GM23338 (cell line): Measurements from ENCODE around the gene TBC1D9. TPM values are rescaled to one million over a fixed set of nuclear protein-coding genes. Genes with fewer than 3 reads are reported as not detected.

Source experiments
- ATAC-seq: fragments of 200-7000 bp; cut with Tn5 transposase; 3 replicates; pipeline ENCODE4 v1.9.1; 2020
- DNase-seq: peaks from one replicate; pipeline ENCODE4 v3.0.0-alpha.2; 2015; ENCODE audit warnings: low spot score
- H2AFZ ChIP-seq: fragments of 200-600 bp; sonication (generic); 2 replicates; pipeline ENCODE4 v1.8.0; 2016; ENCODE audit warnings: antibody characterized with exemption, mild to moderate bottlenecking, moderate library complexity
- H3F3A ChIP-seq: fragments of 200-600 bp; sonication (generic); replicated peaks from 2 replicates; pipeline ENCODE4 v1.8.0; 2017; ENCODE audit warnings: antibody characterized with exemption, mixed run types, low read depth
- H3K27ac ChIP-seq: fragments of 200-600 bp; sonication (generic); 2 replicates; pipeline ENCODE4 v1.6.1; 2016; ENCODE audit warnings: low read depth
- H3K27me3 ChIP-seq: fragments of 200-600 bp; sonication (generic); 2 replicates; pipeline ENCODE4 v1.8.0; 2016; ENCODE audit warnings: mild to moderate bottlenecking, mixed run types, moderate library complexity; ENCODE audit not compliant: insufficient read depth
- H3K36me3 ChIP-seq: fragments of 200-600 bp; sonication (generic); 2 replicates; pipeline ENCODE4 v1.8.0; 2016; ENCODE audit warnings: mild to moderate bottlenecking; ENCODE audit not compliant: insufficient read depth
- H3K4me1 ChIP-seq: fragments of 200-600 bp; sonication (generic); 2 replicates; pipeline ENCODE4 v1.8.0; 2016; ENCODE audit warnings: mild to moderate bottlenecking, moderate library complexity; ENCODE audit not compliant: insufficient read depth
- H3K4me2 ChIP-seq: fragments of 200-600 bp; sonication (generic); 2 replicates; pipeline ENCODE4 v1.7.1; 2017; ENCODE audit warnings: mixed run types
- H3K4me3 ChIP-seq: fragments of 200-600 bp; sonication (generic); 2 replicates; pipeline ENCODE4 v1.6.1; 2016; ENCODE audit warnings: mixed run types
- H3K79me2 ChIP-seq: fragments of 200-600 bp; sonication (generic); replicated peaks from 2 replicates; pipeline ENCODE4 v1.8.0; 2017; ENCODE audit warnings: mild to moderate bottlenecking; ENCODE audit not compliant: insufficient read depth
- H3K9me2 ChIP-seq: fragments of 200-600 bp; sonication (generic); 2 replicates; pipeline ENCODE4 v1.8.0; 2017; ENCODE audit not compliant: insufficient read depth
- H4K20me1 ChIP-seq: fragments of 200-600 bp; sonication (generic); replicated peaks from 2 replicates; pipeline ENCODE4 v1.8.0; 2017; ENCODE audit warnings: mild to moderate bottlenecking; ENCODE audit not compliant: insufficient read depth
- H3K27ac Mint-ChIP-seq: 2 replicates; pipeline ENCODE4 v1.8.0; 2020; ENCODE audit warnings: inconsistent platforms, mild to moderate bottlenecking, moderate library complexity, mixed read lengths
- H3K27me3 Mint-ChIP-seq: 3 replicates; pipeline ENCODE4 v1.8.0; 2022; ENCODE audit warnings: low read depth, mild to moderate bottlenecking, moderate library complexity, mixed read lengths, inconsistent platforms; ENCODE audit not compliant: insufficient read depth, poor library complexity
- H3K36me3 Mint-ChIP-seq: 3 replicates; pipeline ENCODE4 v1.8.0; 2021; ENCODE audit warnings: low read depth, mild to moderate bottlenecking, inconsistent platforms, moderate library complexity, mixed read lengths
- H3K4me1 Mint-ChIP-seq: 3 replicates; pipeline ENCODE4 v1.8.0; 2020; ENCODE audit warnings: mild to moderate bottlenecking, inconsistent platforms, mixed read lengths
- H3K4me3 Mint-ChIP-seq: 3 replicates; pipeline ENCODE4 v1.8.0; 2021; ENCODE audit warnings: moderate library complexity, mild to moderate bottlenecking, inconsistent platforms, mixed read lengths
- H3K9me3 Mint-ChIP-seq: 3 replicates; pipeline ENCODE4 v1.8.0; 2020; ENCODE audit warnings: moderate library complexity, mild to moderate bottlenecking, inconsistent platforms, mixed read lengths
- CREB1 ChIP-seq: fragments of 250-450 bp; sonication (Bioruptor Pico); IDR thresholded peaks from 2 replicates; pipeline ENCODE4 v1.5.0; 2020; ENCODE audit warnings: low read depth, mild to moderate bottlenecking, moderate library complexity
- CTCF ChIP-seq, 2 experiments: fragments of 200-600 bp in 1 of 2; sonication (generic) in 1 of 2; conservative IDR thresholded peaks; 2 replicates each; pipeline versions ENCODE4 v1.5.1 to v1.6.1; 2016 to 2017; ENCODE audit warnings: antibody characterized with exemption in 2 of 2, low read depth in 2 of 2, mild to moderate bottlenecking in 2 of 2, moderate library complexity in 1 of 2
- ETS1 ChIP-seq: IDR thresholded peaks from 2 replicates; pipeline ENCODE4 v1.6.1; 2016; ENCODE audit warnings: antibody characterized with exemption
- EZH2 ChIP-seq: fragments of 200-600 bp; sonication (generic); IDR thresholded peaks from one replicate; pipeline ENCODE4 v1.8.0; 2017; ENCODE audit warnings: antibody characterized with exemption, mild to moderate bottlenecking, low read depth; ENCODE audit not compliant: unreplicated experiment
- EZH2phosphoT487 ChIP-seq: fragments of 200-600 bp; sonication (generic); IDR thresholded peaks from one replicate; pipeline ENCODE4 v1.8.1; 2018; ENCODE audit warnings: antibody characterized with exemption; ENCODE audit not compliant: unreplicated experiment
- JUNB ChIP-seq: IDR thresholded peaks from one replicate; pipeline ENCODE4 v1.6.1; 2016; ENCODE audit warnings: antibody characterized with exemption; ENCODE audit not compliant: unreplicated experiment
- NANOG ChIP-seq: IDR thresholded peaks from 2 replicates; pipeline ENCODE4 v1.6.1; 2016; ENCODE audit warnings: antibody characterized with exemption, borderline replicate concordance
- POLR2AphosphoS5 ChIP-seq: IDR thresholded peaks from 2 replicates; pipeline ENCODE4 v1.6.1; 2016; ENCODE audit warnings: antibody characterized with exemption, low read depth
- STAT1 ChIP-seq: IDR thresholded peaks from one replicate; pipeline ENCODE4 v1.6.1; 2016; ENCODE audit warnings: antibody characterized with exemption; ENCODE audit not compliant: unreplicated experiment
- ZNF114 ChIP-seq: fragments of 250-450 bp; sonication (Bioruptor Pico); IDR thresholded peaks from 2 replicates; pipeline ENCODE4 v1.5.0; 2020; ENCODE audit warnings: mild to moderate bottlenecking, moderate library complexity
- ZNF331 ChIP-seq: fragments of 250-450 bp; sonication (Bioruptor Pico); IDR thresholded peaks from 2 replicates; pipeline ENCODE4 v1.5.0; 2020; ENCODE audit warnings: low read depth, mild to moderate bottlenecking, moderate library complexity
- polyA plus RNA-seq: library from polyadenylated mRNA; unstranded; fragments of >200 nt; fragmentation: Nextera tagmentation; extraction: Ambion mirVana; gene quantifications from 2 replicates; pipeline ENCODE4 v1.2.1, GENCODE V29; 2016
- total RNA-seq: library from RNA; depleted of rRNA; stranded (reverse); fragments of >200 nt; shearing (Covaris generic); gene quantifications from 2 replicates; pipeline ENCODE4 v1.2.3, GENCODE V29; 2014
- TF ChIP-seq, protein P1 (sequence below): IDR thresholded peaks from one replicate; pipeline ENCODE4 v1.6.1; 2018; ENCODE audit warnings: antibody characterized with exemption; ENCODE audit not compliant: unreplicated experiment

The TBC1D9 gene
- total and polyA plus RNA-seq, 2 experiments from 2014 or later = 0.03 to 0.56 TPM

- Histone ChIP-seq H3K4me3 (peak overlapping the region; percentile 57), H3K4me1 (peaks cover 5% of the 10 kb centered on the region; the same call in 1 of the 2 replicates), H3K27ac (no peak overlapping the region), H2AFZ (peak overlapping the region; percentile 13; the same call in 1 of the 2 replicates), H4K20me1 (peaks cover 8% of the 10 kb centered on the region; the same call in 1 of the 2 replicates), H3K9me2 (no peaks in the 10 kb centered on the region), H3F3A (no peaks in the 10 kb centered on the region), H3K36me3 (no peaks in the 10 kb centered on the region), H3K79me2 (no peaks in the 10 kb centered on the region), H3K4me2 (peak overlapping the region; percentile 75), H3K27me3 (peaks cover 90% of the 10 kb centered on the region)
- TF ChIP-seq, protein P1, sequence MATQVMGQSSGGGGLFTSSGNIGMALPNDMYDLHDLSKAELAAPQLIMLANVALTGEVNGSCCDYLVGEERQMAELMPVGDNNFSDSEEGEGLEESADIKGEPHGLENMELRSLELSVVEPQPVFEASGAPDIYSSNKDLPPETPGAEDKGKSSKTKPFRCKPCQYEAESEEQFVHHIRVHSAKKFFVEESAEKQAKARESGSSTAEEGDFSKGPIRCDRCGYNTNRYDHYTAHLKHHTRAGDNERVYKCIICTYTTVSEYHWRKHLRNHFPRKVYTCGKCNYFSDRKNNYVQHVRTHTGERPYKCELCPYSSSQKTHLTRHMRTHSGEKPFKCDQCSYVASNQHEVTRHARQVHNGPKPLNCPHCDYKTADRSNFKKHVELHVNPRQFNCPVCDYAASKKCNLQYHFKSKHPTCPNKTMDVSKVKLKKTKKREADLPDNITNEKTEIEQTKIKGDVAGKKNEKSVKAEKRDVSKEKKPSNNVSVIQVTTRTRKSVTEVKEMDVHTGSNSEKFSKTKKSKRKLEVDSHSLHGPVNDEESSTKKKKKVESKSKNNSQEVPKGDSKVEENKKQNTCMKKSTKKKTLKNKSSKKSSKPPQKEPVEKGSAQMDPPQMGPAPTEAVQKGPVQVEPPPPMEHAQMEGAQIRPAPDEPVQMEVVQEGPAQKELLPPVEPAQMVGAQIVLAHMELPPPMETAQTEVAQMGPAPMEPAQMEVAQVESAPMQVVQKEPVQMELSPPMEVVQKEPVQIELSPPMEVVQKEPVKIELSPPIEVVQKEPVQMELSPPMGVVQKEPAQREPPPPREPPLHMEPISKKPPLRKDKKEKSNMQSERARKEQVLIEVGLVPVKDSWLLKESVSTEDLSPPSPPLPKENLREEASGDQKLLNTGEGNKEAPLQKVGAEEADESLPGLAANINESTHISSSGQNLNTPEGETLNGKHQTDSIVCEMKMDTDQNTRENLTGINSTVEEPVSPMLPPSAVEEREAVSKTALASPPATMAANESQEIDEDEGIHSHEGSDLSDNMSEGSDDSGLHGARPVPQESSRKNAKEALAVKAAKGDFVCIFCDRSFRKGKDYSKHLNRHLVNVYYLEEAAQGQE = no peak
- peak; percentile 58 for TF ChIP-seq EZH2
- H3K27ac Mint-ChIP-seq = no peak overlapping the region
- DNase-seq (no peak), ATAC-seq (no peak)
- peak overlapping the region; percentile 73 for H3K4me3 Mint-ChIP-seq
- H3K9me3 Mint-ChIP-seq = no peaks in the 10 kb centered on the region
- H3K36me3 Mint-ChIP-seq = no peaks in the 10 kb centered on the region
- H3K27me3 Mint-ChIP-seq = peaks cover 33% of the 10 kb centered on the region
- H3K4me1 Mint-ChIP-seq = peaks cover 11% of the 10 kb centered on the region
Measured at GRCh38 chr4:140754918-140755773, 1.0 kb downstream of the TBC1D9 start.

- H3K4me2 ChIP-seq = no peak overlapping the region
- Mint-ChIP-seq H3K36me3 (no peaks in the 10 kb centered on the region), H3K4me3 (no peak overlapping the region), H3K27me3 (peaks cover 27% of the 10 kb centered on the region), H3K27ac (no peak overlapping the region), H3K9me3 (0 out of 3 replicates have a peak, but pooled peaks cover under 1% of the 10 kb centered on the region), H3K4me1 (peaks cover 11% of the 10 kb centered on the region)
- H3K27me3 ChIP-seq = peaks cover 71% of the 10 kb centered on the region
- no peaks in the 10 kb centered on the region for H3K36me3 ChIP-seq
- no peak for DNase-seq
- H4K20me1 ChIP-seq = peaks cover 8% of the 10 kb centered on the region; the same call in 1 of the 2 replicates
- no peak for TF ChIP-seq ZNF331 (CRISPR knock-in tag)
- TF ChIP-seq EZH2phosphoT487 = no peak
- no peak for TF ChIP-seq ZNF114 (CRISPR knock-in tag)
- no peak for TF ChIP-seq STAT1
- TF ChIP-seq ETS1 = no peak
- TF ChIP-seq CREB1 = no peak
- no peak for TF ChIP-seq EZH2
- TF ChIP-seq, protein P1 = no peak
- TF ChIP-seq NANOG = no peak
- TF ChIP-seq CTCF (conservative IDR thresholded peaks at IDR 0.05; ENCODE audit: low read depth in 2 of 2) = no peak
- TF ChIP-seq JUNB = no peak
- no peak for TF ChIP-seq POLR2AphosphoS5
- no peaks in the 10 kb centered on the region for H3K79me2 ChIP-seq
- no peak overlapping the region for H3K27ac ChIP-seq
- no peak for ATAC-seq
- H3K4me3 ChIP-seq = no peak overlapping the region
- peaks cover 5% of the 10 kb centered on the region; the same call in 1 of the 2 replicates for H3K4me1 ChIP-seq
- H3K9me2 ChIP-seq = no peaks in the 10 kb centered on the region
- H2AFZ ChIP-seq = no peak overlapping the region
- H3F3A ChIP-seq = no peaks in the 10 kb centered on the region
Measured at GRCh38 chr4:140753329-140753728, 2.9 kb downstream of the TBC1D9 start.
